Renal cortical epithelial cell (primary cell): ENCODE measurements around the gene RNU5D-1. TPM values are rescaled to one million over a fixed set of nuclear protein-coding genes. Genes with fewer than 3 reads are reported as not detected.
"Not testable (repeated sequence)": the region's sequence is repeated elsewhere in the genome, so short reads cannot be mapped to it uniquely, and the experiment has no call there.

Experiments used
- DNase-seq: peaks from one replicate; pipeline ENCODE4 v3.0.0-alpha.2; 2011; ENCODE audit warnings: low read depth
- total RNA-seq: library from RNA; depleted of rRNA; stranded (reverse); fragments of >200 nt; gene quantifications from 2 replicates; pipeline ENCODE4 v1.2.3, GENCODE V29; 2014

The RNU5D-1 gene
- total RNA-seq, 1 donor from 2014 or later, result not detected

GRCh38 chr1:44700573-44700972 is 30.4 kb downstream of the RNU5D-1 start:
- no peak for DNase-seq

GRCh38 chr1:44699375-44699774 is 31.6 kb downstream of the RNU5D-1 start:
- not testable (repeated sequence) for DNase-seq

GRCh38 chr1:44698138-44698537 is 32.8 kb downstream of the RNU5D-1 start:
- no peak for DNase-seq

- DNase-seq, result no peak
Observed at GRCh38 chr1:44696789-44697345, 34.1 kb downstream of the RNU5D-1 start.

- DNase-seq, result no peak
Observed at GRCh38 chr1:44696101-44696500, 34.9 kb downstream of the RNU5D-1 start.

GRCh38 chr1:44695671-44696070 is 35.3 kb downstream of the RNU5D-1 start:
- DNase-seq, result no peak

- no peak for DNase-seq
Observed at GRCh38 chr1:44694863-44695478, 36.0 kb downstream of the RNU5D-1 start.

GRCh38 chr1:44693900-44694299 is 37.1 kb downstream of the RNU5D-1 start:
- DNase-seq, result no peak

- DNase-seq, result no peak
Observed at GRCh38 chr1:44693159-44693558, 37.8 kb downstream of the RNU5D-1 start.

- DNase-seq, result no peak
Observed at GRCh38 chr1:44689447-44689765, 41.6 kb downstream of the RNU5D-1 start.

GRCh38 chr1:44688760-44689446 is 42.1 kb downstream of the RNU5D-1 start:
- no peak for DNase-seq

- no peak for DNase-seq
Observed at GRCh38 chr1:44685881-44686280, 45.1 kb downstream of the RNU5D-1 start.

GRCh38 chr1:44685218-44685617 is 45.8 kb downstream of the RNU5D-1 start:
- no peak for DNase-seq

GRCh38 chr1:44684525-44684924 is 46.4 kb downstream of the RNU5D-1 start:
- DNase-seq, result no peak

- no peak for DNase-seq
Observed at GRCh38 chr1:44682883-44683265, 48.1 kb downstream of the RNU5D-1 start.

GRCh38 chr1:44681905-44682882 is 48.8 kb downstream of the RNU5D-1 start:
- DNase-seq, result no peak

Other genes starting within 250 kb of the RNU5D-1 start
- gene TMEM53, start 56.7 kb downstream of the RNU5D-1 start, total RNA-seq, result 8.4 and 8.9 TPM in 2 replicates
- gene ARMH1, start 56.5 kb downstream of the RNU5D-1 start, total RNA-seq, result 6.7 TPM in 1 of 2 replicates, not detected in the other
- 0.94 and 15.5 TPM in 2 replicates for gene KIF2C, start 8.7 kb upstream of the RNU5D-1 start, total RNA-seq
- gene RPS8, start 44.4 kb upstream of the RNU5D-1 start, total RNA-seq, result 915 and 2,161 TPM in 2 replicates
- gene BEST4, start 57.0 kb upstream of the RNU5D-1 start, total RNA-seq, result 0.15 TPM in 1 of 2 replicates, not detected in the other
- gene PLK3, start 69.2 kb upstream of the RNU5D-1 start, total RNA-seq, result 14.2 and 16.6 TPM in 2 replicates
- 0.30 and 1.7 TPM in 2 replicates for gene DYNLT4, start 76.2 kb upstream of the RNU5D-1 start, total RNA-seq
- 1.2 and 4.4 TPM in 2 replicates for gene BTBD19, start 77.4 kb upstream of the RNU5D-1 start, total RNA-seq
- 0.10 TPM in 1 of 2 replicates, not detected in the other for gene PTCH2, start 112.1 kb upstream of the RNU5D-1 start, total RNA-seq